ENCODE results near the gene GPD1L.

Gene GPD1L

DNA sequence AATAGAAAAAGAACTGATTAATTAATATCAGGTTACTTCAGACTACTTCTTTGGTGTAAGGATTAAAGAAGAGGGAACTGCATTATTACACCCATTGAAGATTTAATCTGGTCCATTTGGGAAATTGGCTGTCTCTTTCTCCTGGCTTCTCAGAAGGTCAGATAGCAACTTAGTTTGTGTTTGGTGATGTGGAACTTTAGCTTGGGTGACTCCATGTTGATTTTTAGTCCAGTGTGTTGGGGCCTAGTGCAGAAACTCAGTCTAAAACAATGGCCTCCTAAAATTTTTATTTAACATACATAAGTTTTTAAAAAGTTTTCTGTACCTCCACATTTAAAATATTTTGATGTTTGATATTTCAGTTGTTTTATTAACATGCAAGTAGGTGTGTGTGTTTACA lies 27.6 kb upstream of the GPD1L start:
- TF ChIP-seq CTCF (conservative IDR thresholded peaks at IDR 0.05), result no peak
- H3K27ac ChIP-seq, result no peak overlapping the region

- TF ChIP-seq CTCF (conservative IDR thresholded peaks at IDR 0.05), result peak; percentile 46
- H3K27ac ChIP-seq, result peak overlapping the region; percentile 55
Observed at GRCh38 chr3:32082721-32083120, 23.7 kb upstream of the GPD1L start.

DNA sequence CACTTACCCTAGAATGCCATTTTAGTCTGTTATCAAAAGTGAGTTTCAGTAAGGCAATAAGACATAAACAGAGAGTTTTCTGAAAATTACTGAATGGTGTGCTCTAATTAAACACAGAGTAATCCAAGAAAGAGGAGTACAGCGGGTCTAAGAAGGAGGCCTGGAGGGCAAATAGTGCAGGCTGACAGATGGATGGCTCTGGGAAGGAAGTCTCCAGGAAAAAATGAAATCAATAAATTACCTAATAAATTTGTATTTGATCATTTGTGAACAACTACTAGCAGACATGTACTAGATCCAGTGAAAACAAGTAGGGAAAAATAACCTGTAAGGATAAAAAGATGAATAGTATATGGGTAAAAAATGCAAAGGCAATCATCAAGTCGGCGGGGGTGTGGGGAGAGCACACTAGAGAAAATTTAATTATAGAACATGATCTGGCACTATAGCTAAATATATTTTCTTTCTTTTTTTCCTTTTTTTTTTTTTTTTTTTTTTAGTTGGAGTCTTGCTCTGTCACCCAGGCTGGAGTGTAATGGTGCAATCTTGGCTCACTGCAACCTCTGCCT lies 22.6 kb upstream of the GPD1L start:
- H3K27ac ChIP-seq, result peak overlapping the region; percentile 55
- TF ChIP-seq CTCF (conservative IDR thresholded peaks at IDR 0.05), result no peak

GRCh38 chr3:32084870-32085269 lies 21.6 kb upstream of the GPD1L start:
- no peak overlapping the region; the same call in 1 of the 2 replicates for H3K27ac ChIP-seq
- no peak for TF ChIP-seq CTCF (conservative IDR thresholded peaks at IDR 0.05)

DNA sequence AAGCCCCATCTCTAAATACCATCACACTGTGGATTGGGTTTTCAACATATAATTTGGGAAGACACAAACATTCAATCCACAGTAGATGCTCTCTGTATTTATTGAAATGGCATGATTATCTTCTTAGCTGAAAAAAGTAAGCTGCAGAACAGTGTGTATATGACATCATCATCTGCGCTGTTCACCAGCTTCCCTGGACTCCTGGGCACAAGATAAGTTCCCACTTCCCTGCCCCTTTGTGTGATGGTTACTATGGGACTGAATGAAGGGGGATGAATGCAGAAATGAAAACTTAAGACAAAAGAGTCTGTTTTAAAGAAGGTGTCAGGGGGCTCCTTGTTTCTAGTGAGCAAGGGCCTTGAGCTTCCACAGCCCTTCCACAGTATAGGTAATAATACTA lies 20.0 kb upstream of the GPD1L start:
- H3K27ac ChIP-seq, result no peak overlapping the region
- no peak for TF ChIP-seq CTCF (conservative IDR thresholded peaks at IDR 0.05)

DNA sequence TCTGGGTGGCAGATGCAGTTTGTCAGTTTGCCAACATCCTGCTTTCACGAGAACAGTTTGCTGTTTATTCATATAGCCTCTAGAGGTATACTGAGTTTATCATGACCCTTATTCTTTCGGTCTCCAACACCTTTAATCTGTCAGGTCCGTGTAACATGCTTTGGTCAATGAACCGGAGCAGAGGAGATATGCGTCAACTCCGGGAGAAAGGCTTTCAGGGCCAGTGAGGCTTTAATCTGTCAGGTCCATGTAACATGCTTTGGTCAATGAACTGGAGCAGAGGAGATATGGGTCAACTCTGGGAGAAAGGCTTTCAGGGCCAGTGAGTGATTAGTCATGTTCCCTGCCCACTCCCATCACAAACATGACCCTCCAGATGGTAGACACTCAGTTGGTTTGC lies 16.9 kb upstream of the GPD1L start:
- TF ChIP-seq CTCF (conservative IDR thresholded peaks at IDR 0.05), result no peak
- H3K27ac ChIP-seq, result no peak overlapping the region

GRCh38 chr3:32093204-32093603 lies 13.2 kb upstream of the GPD1L start:
- no peak for TF ChIP-seq CTCF (conservative IDR thresholded peaks at IDR 0.05)
- no peak overlapping the region for H3K27ac ChIP-seq
